Mesendoderm (in vitro differentiated cells): ENCODE measurements around the gene UBE2B. TPM values are rescaled to one million over a fixed set of nuclear protein-coding genes. Genes with fewer than 3 reads are reported as not detected.
"Not testable (repeated sequence)": the region's sequence is repeated elsewhere in the genome, so short reads cannot be mapped to it uniquely, and the experiment has no call there.

Experiments used
- DNase-seq: peaks from one replicate; pipeline ENCODE4 v3.0.0; 2013
- H2AK5ac ChIP-seq: 2 replicates; pipeline ENCODE4 v1.6.1; 2013; ENCODE audit warnings: low read length, inconsistent platforms
- H2BK120ac ChIP-seq: 2 replicates; pipeline ENCODE4 v1.6.1; 2013; ENCODE audit warnings: low read depth, mild to moderate bottlenecking, low read length, moderate library complexity, mixed read lengths
- H2BK15ac ChIP-seq: replicated peaks from 2 replicates; pipeline ENCODE4 v1.6.1; 2013; ENCODE audit warnings: low read depth, mild to moderate bottlenecking, moderate library complexity
- H2BK5ac ChIP-seq: 2 replicates; pipeline ENCODE4 v1.6.1; 2013; ENCODE audit warnings: low read length, inconsistent platforms
- H3K18ac ChIP-seq: 2 replicates; pipeline ENCODE4 v1.6.1; 2013; ENCODE audit warnings: mild to moderate bottlenecking, low read length, mixed read lengths
- H3K23ac ChIP-seq: one replicate; pipeline ENCODE4 v1.6.1; 2013; ENCODE audit warnings: low read length
- H3K27ac ChIP-seq: 2 replicates; pipeline ENCODE4 v1.5.1; 2013; ENCODE audit warnings: low read depth, mild to moderate bottlenecking, inconsistent platforms, low read length, moderate library complexity
- H3K27me3 ChIP-seq: 2 replicates; pipeline ENCODE4 v1.6.1; 2013; ENCODE audit warnings: low read length, control low read depth, mild to moderate bottlenecking, inconsistent platforms; ENCODE audit not compliant: insufficient read depth, poor library complexity
- H3K36me3 ChIP-seq: 2 replicates; pipeline ENCODE4 v1.6.1; 2013; ENCODE audit warnings: low read length, inconsistent platforms; ENCODE audit not compliant: control insufficient read depth, insufficient read depth
- H3K4ac ChIP-seq: one replicate; pipeline ENCODE4 v1.6.1; 2013; ENCODE audit warnings: low read depth, mild to moderate bottlenecking, low read length, moderate library complexity
- H3K4me1 ChIP-seq: 2 replicates; pipeline ENCODE4 v1.6.1; 2013; ENCODE audit warnings: low read depth, low read length, inconsistent platforms; ENCODE audit not compliant: control insufficient read depth
- H3K4me2 ChIP-seq: 2 replicates; pipeline ENCODE4 v1.6.1; 2013; ENCODE audit warnings: low read length
- H3K4me3 ChIP-seq: 2 replicates; pipeline ENCODE4 v1.5.1; 2013; ENCODE audit warnings: mild to moderate bottlenecking, low read length
- H3K56ac ChIP-seq: one replicate; pipeline ENCODE4 v1.6.1; 2013; ENCODE audit warnings: low read length
- H3K79me1 ChIP-seq: 2 replicates; pipeline ENCODE4 v1.6.1; 2013; ENCODE audit warnings: low read length, inconsistent platforms
- H3K79me2 ChIP-seq: 2 replicates; pipeline ENCODE4 v1.6.1; 2013; ENCODE audit warnings: mild to moderate bottlenecking, low read length; ENCODE audit not compliant: control insufficient read depth, insufficient read depth
- H3K9ac ChIP-seq: 2 replicates; pipeline ENCODE4 v1.6.1; 2013; ENCODE audit warnings: low read length, inconsistent platforms
- H4K5ac ChIP-seq: one replicate; pipeline ENCODE4 v1.6.1; 2013; ENCODE audit warnings: low read length
- H4K8ac ChIP-seq: one replicate; pipeline ENCODE4 v1.6.1; 2013; ENCODE audit warnings: low read depth, mild to moderate bottlenecking, control low read depth, low read length, moderate library complexity
- WGBS: extraction: QIAGEN DNeasy Blood & Tissue Kit; methylation state at CpG from one replicate; pipeline ENCODE4 v1.1.7; 2013; ENCODE audit warnings: low lambda C conversion rate, missing lambda C conversion rate; ENCODE audit not compliant: insufficient coverage; ENCODE audit errors: extremely low coverage; 5-methylcytosine and 5-hydroxymethylcytosine counted together
- polyA plus RNA-seq, 2 experiments: library from polyadenylated mRNA; stranded (reverse); fragments of 200-250 nt; gene quantifications; one replicate each; pipeline ENCODE4 v1.2.3, GENCODE V29; 2013

UBE2B gene
- 72.8 TPM for polyA plus RNA-seq (2013, experiment 1 of 2)
- 76.0 TPM for polyA plus RNA-seq (2013, experiment 2 of 2)

GRCh38 chr5:134370871-134371833 lies at the start of gene UBE2B:
TSS of gene UBE2B (plus strand) at chr5:134371569. CDS start at chr5:134371596, 27 bp downstream.
- Histone ChIP-seq H3K79me1 (peaks cover 6% of the 10 kb centered on the region), H3K36me3 (peaks cover 1% of the 10 kb centered on the region), H3K9ac (peak within 1 kb of the TSS; percentile 99), H3K4me2 (peak within 1 kb of the TSS; percentile 53), H4K5ac (peak within 1 kb of the TSS; percentile 72), H2AK5ac (no peak within 1 kb of the TSS), H4K8ac (peak within 1 kb of the TSS; percentile 1), H3K27ac (peak within 1 kb of the TSS; percentile 95), H3K27me3 (no peaks in the 10 kb centered on the region), H2BK120ac (no peak within 1 kb of the TSS), H3K4ac (peak within 1 kb of the TSS; percentile 95), H2BK15ac (no peak within 1 kb of the TSS), H3K56ac (peak within 1 kb of the TSS; percentile 98), H3K79me2 (peaks cover 35% of the 10 kb centered on the region), H3K4me3 (peak within 1 kb of the TSS; percentile 99), H3K4me1 (peaks cover 3% of the 10 kb centered on the region), H3K23ac (peak within 1 kb of the TSS; percentile 94), H3K18ac (peak within 1 kb of the TSS; percentile 86), H2BK5ac (peak within 1 kb of the TSS; percentile 78)
- peak; percentile 100 for DNase-seq
- no CpG with 5 or more reads among the region's 74 CpGs for WGBS

- Histone ChIP-seq H3K4me2 (no peak overlapping the region), H3K23ac (no peak overlapping the region), H3K27ac (no peak overlapping the region), H3K4ac (no peak overlapping the region), H2BK15ac (no peak overlapping the region), H2BK120ac (no peak overlapping the region), H3K79me1 (no peaks in the 10 kb centered on the region), H3K4me1 (no peaks in the 10 kb centered on the region), H3K4me3 (no peak overlapping the region), H4K8ac (no peak overlapping the region), H3K79me2 (no peaks in the 10 kb centered on the region), H3K9ac (no peak overlapping the region), H2AK5ac (no peak overlapping the region), H3K18ac (no peak overlapping the region), H4K5ac (no peak overlapping the region), H3K27me3 (no peaks in the 10 kb centered on the region), H3K36me3 (no peaks in the 10 kb centered on the region), H2BK5ac (no peak overlapping the region), H3K56ac (no peak overlapping the region)
- no peak for DNase-seq
Measured at GRCh38 chr5:134327327-134327726, 44.0 kb upstream of the UBE2B start.

- Histone ChIP-seq H3K56ac (no peak overlapping the region), H3K9ac (no peak overlapping the region), H3K4me1 (no peaks in the 10 kb centered on the region), H2AK5ac (no peak overlapping the region), H3K27me3 (no peaks in the 10 kb centered on the region), H3K36me3 (no peaks in the 10 kb centered on the region), H3K4ac (no peak overlapping the region), H2BK120ac (no peak overlapping the region), H2BK5ac (no peak overlapping the region), H2BK15ac (no peak overlapping the region), H3K79me2 (no peaks in the 10 kb centered on the region), H3K4me2 (no peak overlapping the region), H3K27ac (no peak overlapping the region), H3K4me3 (no peak overlapping the region), H3K18ac (no peak overlapping the region), H3K23ac (no peak overlapping the region), H4K5ac (no peak overlapping the region), H4K8ac (no peak overlapping the region), H3K79me1 (no peaks in the 10 kb centered on the region)
- DNase-seq, result peak; percentile 23
- WGBS, result no CpG with 5 or more reads among the region's 2 CpGs
Measured at GRCh38 chr5:134328619-134329018, 42.8 kb upstream of the UBE2B start.

GRCh38 chr5:134336833-134337232 lies 34.5 kb upstream of the UBE2B start:
- not testable (repeated sequence) for H3K56ac ChIP-seq, H2BK120ac ChIP-seq, H3K9ac ChIP-seq, H2AK5ac ChIP-seq, H3K79me2 ChIP-seq, H3K18ac ChIP-seq, H3K4me1 ChIP-seq, H2BK15ac ChIP-seq, H3K4ac ChIP-seq, DNase-seq, H3K4me2 ChIP-seq, H3K27me3 ChIP-seq, H3K79me1 ChIP-seq, H3K4me3 ChIP-seq, H2BK5ac ChIP-seq, H3K27ac ChIP-seq, H4K8ac ChIP-seq, H3K23ac ChIP-seq, H3K36me3 ChIP-seq, H4K5ac ChIP-seq
- WGBS, result no CpG with 5 or more reads among the region's 6 CpGs

GRCh38 chr5:134343500-134343899 lies 27.9 kb upstream of the UBE2B start:
- H3K79me1 ChIP-seq, H3K36me3 ChIP-seq, H3K27me3 ChIP-seq, H4K5ac ChIP-seq, H2BK15ac ChIP-seq, H3K4me3 ChIP-seq, H3K27ac ChIP-seq, DNase-seq, H3K56ac ChIP-seq, H2BK5ac ChIP-seq, H3K79me2 ChIP-seq, H3K23ac ChIP-seq, H3K9ac ChIP-seq, H4K8ac ChIP-seq, H3K4me2 ChIP-seq, H2BK120ac ChIP-seq, H3K4ac ChIP-seq, H3K4me1 ChIP-seq, H2AK5ac ChIP-seq: not testable (repeated sequence)
- WGBS, result no CpG with 5 or more reads among the region's 3 CpGs
- peak overlapping the region; percentile 70 for H3K18ac ChIP-seq
